GM19239 (cell line): ENCODE results near the gene TPX2.
"Not testable (repeated sequence)": the region's sequence is repeated elsewhere in the genome, so short reads cannot be mapped to it uniquely, and the experiment has no call there.

Experiments used
- DNase-seq: peaks from one replicate; pipeline ENCODE4 v3.0.0; 2011; ENCODE audit warnings: low spot score; ENCODE audit not compliant: insufficient read length
- FAIRE-seq: peaks from 2 replicates; lab custom pipeline; 2011; peaks lifted over from hg19 to GRCh38; lab: Jason Lieb, UNC

Gene TPX2

GRCh38 chr20:31808481-31808880 is 69.4 kb downstream of the TPX2 start:
- DNase-seq (no peak), FAIRE-seq (no peak)

- FAIRE-seq (no peak), DNase-seq (no peak)
Measured at GRCh38 chr20:31809661-31810060, 70.6 kb downstream of the TPX2 start.

GRCh38 chr20:31811198-31811597 is 72.1 kb downstream of the TPX2 start:
- DNase-seq (no peak), FAIRE-seq (no peak)

GRCh38 chr20:31811796-31812728 is 73.0 kb downstream of the TPX2 start:
- no peak for DNase-seq
- no peak for FAIRE-seq

- FAIRE-seq (no peak), DNase-seq (no peak)
Measured at GRCh38 chr20:31813611-31814010, 74.5 kb downstream of the TPX2 start.

GRCh38 chr20:31814142-31814541 is 75.1 kb downstream of the TPX2 start:
- FAIRE-seq, DNase-seq: not testable (repeated sequence)

GRCh38 chr20:31815408-31816188 is 76.5 kb downstream of the TPX2 start:
- FAIRE-seq (no peak), DNase-seq (no peak)

GRCh38 chr20:31816221-31816620 is 77.1 kb downstream of the TPX2 start:
- FAIRE-seq: no peak
- no peak for DNase-seq

GRCh38 chr20:31817461-31817860 is 78.4 kb downstream of the TPX2 start:
- no peak for DNase-seq
- no peak for FAIRE-seq

GRCh38 chr20:31818376-31818908 is 79.4 kb downstream of the TPX2 start:
- FAIRE-seq: no peak
- DNase-seq: no peak

- FAIRE-seq (no peak), DNase-seq (no peak)
Measured at GRCh38 chr20:31819083-31819784, 80.1 kb downstream of the TPX2 start, which contains the start of gene MYLK2. MYLK2 (plus strand) TSS chr20:31819356; CDS start chr20:31819581, 225 bp downstream.

- FAIRE-seq (no peak), DNase-seq (no peak)
Measured at GRCh38 chr20:31820228-31820627, 81.1 kb downstream of the TPX2 start.

- DNase-seq (no peak), FAIRE-seq (no peak)
Measured at GRCh38 chr20:31821427-31821826, 82.3 kb downstream of the TPX2 start.

- no peak for FAIRE-seq
- DNase-seq: peak; percentile 90
Measured at GRCh38 chr20:31822421-31823330, 83.6 kb downstream of the TPX2 start.

- no peak for FAIRE-seq
Measured at GRCh38 chr20:31823360-31824124, 84.5 kb downstream of the TPX2 start.

GRCh38 chr20:31824125-31824485 is 85.0 kb downstream of the TPX2 start:
- DNase-seq (no peak), FAIRE-seq (no peak)

More at GRCh38 chr20:31823360-31824124, 84.5 kb downstream of the TPX2 start:
- DNase-seq: no peak

- FAIRE-seq: no peak
- no peak for DNase-seq
Measured at GRCh38 chr20:31824554-31825313, 85.6 kb downstream of the TPX2 start.

- FAIRE-seq (no peak), DNase-seq (no peak)
Measured at GRCh38 chr20:31826074-31826473, 87.0 kb downstream of the TPX2 start.
